ENCODE data around the gene MACROD2.

Gene MACROD2

DNA sequence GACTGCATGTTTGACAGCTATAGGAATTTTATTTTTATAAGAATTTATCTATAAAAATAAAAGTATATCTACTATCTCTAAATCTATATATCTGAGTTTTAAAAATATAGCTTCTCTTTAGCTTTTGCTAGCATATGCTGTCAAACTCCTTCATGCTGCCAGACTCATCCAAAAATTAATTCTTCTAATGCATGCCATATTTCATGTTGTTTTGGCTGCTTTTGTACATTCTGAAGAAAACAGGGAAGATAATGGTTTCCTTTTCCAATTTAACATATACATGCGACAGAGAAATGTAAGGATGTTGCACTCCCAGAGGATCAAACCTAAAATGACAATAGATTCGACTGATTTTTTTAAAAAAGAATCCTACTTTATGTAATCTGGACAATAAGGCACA lies 919.3 kb downstream of the MACROD2 start:
- DNase-seq (ENCODE audit: extremely low read depth, low read depth), result no peak
- TF ChIP-seq, protein P1, sequence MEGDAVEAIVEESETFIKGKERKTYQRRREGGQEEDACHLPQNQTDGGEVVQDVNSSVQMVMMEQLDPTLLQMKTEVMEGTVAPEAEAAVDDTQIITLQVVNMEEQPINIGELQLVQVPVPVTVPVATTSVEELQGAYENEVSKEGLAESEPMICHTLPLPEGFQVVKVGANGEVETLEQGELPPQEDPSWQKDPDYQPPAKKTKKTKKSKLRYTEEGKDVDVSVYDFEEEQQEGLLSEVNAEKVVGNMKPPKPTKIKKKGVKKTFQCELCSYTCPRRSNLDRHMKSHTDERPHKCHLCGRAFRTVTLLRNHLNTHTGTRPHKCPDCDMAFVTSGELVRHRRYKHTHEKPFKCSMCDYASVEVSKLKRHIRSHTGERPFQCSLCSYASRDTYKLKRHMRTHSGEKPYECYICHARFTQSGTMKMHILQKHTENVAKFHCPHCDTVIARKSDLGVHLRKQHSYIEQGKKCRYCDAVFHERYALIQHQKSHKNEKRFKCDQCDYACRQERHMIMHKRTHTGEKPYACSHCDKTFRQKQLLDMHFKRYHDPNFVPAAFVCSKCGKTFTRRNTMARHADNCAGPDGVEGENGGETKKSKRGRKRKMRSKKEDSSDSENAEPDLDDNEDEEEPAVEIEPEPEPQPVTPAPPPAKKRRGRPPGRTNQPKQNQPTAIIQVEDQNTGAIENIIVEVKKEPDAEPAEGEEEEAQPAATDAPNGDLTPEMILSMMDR (IDR thresholded peaks at IDR 0.05; ENCODE audit: low read depth, low read length, missing control alignments), result no peak
- H3K4me3 ChIP-seq (replicated peaks; ENCODE audit: low read depth, low read length), result no peak overlapping the region

DNA sequence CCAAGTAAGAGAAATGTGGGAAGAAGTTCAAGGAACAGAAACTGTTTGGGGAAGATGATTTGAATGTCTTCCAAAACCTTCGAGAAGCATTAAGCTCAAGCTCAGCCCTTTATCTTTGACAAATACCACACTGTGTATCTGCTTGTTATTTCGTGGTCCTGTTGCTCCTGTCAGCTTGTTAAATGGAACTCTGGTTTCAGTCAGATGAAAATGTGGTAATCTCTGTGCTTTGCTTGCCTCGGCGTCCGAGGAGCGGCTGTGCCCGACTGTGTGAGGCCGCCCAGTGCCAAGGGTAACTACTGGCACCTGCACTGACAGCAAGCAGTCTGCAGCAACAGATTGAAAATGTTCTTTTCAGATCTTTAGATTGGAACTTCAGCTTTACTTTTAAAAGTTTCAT lies 920.0 kb downstream of the MACROD2 start:
- TF ChIP-seq, protein P1 (IDR thresholded peaks at IDR 0.05; ENCODE audit: low read depth, low read length, missing control alignments), result no peak
- H3K4me3 ChIP-seq (replicated peaks; ENCODE audit: low read depth, low read length), result no peak overlapping the region
- DNase-seq (ENCODE audit: extremely low read depth, low read depth), result no peak

DNA sequence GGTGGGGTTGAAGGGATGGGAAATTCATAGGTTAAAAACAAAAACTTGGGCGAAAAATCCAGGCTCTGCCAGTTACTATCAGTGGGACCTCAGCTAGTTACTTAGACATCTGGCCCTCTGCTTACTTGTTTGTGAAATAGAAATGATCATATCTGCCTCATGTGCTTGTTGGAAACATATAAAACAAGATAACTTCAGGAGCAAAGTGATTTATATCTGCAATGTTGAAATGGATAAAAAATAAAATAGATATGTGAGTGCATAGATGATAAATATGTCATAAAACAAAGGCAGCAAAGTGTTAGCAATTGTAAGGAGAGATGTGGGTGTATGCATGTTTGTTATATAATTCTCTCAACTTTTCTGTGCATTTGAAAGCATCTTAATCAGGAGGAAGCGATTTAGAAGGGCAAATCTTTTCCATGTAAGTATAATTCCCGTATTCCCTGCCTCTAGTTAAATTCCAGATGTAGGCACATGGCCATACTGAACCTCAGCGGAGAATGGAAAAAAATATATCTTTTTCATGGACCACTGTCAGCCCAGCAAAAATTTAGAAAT lies 921.1 kb downstream of the MACROD2 start:
- no peak for DNase-seq (ENCODE audit: extremely low read depth, low read depth)
- no peak overlapping the region for H3K4me3 ChIP-seq (replicated peaks; ENCODE audit: low read depth, low read length)
- TF ChIP-seq, protein P1 (IDR thresholded peaks at IDR 0.05; ENCODE audit: low read depth, low read length, missing control alignments), result no peak

DNA sequence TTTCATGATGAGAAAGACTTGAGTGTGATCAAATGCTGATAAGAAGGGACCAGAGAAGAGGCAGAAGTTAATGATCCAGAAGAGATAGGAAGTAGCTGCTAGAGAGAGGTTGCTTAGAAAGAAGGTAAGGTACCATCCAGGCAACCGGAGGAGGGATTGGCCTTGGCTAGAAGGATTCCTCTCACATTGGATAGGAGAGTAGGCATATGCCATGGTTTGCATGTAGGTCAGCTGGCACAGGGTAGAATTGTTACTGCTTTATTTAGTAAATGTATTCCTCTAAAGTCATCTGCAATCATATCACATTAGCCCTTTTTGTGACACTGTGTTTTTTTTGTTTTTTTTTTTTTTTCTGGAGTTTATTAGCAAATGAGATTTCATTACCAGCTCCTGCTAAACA lies 923.0 kb downstream of the MACROD2 start:
- no peak overlapping the region for H3K4me3 ChIP-seq (replicated peaks; ENCODE audit: low read depth, low read length)
- TF ChIP-seq, protein P1 (IDR thresholded peaks at IDR 0.05; ENCODE audit: low read depth, low read length, missing control alignments), result no peak
- DNase-seq (ENCODE audit: extremely low read depth, low read depth), result no peak

DNA sequence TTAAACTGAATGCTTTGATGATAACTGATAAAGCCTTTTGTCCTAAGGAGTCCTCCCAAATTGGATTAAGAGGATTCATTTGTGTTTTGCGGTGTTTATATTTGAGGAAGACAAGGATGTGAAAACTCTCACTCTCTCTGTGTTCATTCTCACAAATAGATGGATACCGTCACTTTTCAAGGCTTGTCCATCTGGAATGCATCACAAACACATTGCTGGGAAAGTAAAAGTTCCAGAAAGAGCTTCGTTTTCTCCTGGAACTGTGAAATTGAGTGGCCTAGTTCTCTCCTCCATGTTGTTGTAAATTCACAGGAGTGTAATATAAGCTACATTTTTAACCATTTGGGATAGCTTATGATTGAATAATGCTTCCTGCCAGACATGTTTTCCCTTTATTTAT lies 923.7 kb downstream of the MACROD2 start:
- no peak overlapping the region for H3K4me3 ChIP-seq (replicated peaks; ENCODE audit: low read depth, low read length)
- DNase-seq (ENCODE audit: extremely low read depth, low read depth), result peak; percentile 4
- TF ChIP-seq, protein P1 (IDR thresholded peaks at IDR 0.05; ENCODE audit: low read depth, low read length, missing control alignments), result no peak

DNA sequence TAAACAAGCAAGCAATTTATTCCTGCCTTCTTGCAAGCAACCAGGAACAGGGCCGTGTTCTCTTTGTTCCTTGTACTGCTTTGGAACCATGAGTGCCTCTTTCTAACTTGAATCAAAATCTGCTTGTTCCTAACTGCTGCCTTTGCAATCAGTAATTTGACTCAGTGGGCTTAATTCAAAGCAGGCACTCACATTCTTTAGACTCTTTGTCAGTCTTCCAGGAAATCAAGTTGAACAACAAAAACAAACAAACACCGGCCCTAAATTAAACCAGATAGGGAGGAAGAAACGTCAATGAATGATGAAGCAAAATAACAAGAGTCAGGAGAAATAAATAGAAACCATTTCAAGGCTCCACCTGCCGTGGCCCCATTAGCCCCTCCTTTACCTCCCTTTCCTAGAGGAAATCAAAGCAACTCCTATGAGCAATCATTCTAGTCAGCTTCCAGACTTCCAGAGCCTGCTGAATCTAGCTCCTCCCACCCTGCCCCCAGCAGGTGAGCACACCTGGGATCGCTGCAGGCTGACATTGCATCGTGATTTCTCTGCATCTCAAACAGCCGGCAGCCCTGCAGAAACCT lies 924.3 kb downstream of the MACROD2 start:
- TF ChIP-seq, protein P1 (IDR thresholded peaks at IDR 0.05; ENCODE audit: low read depth, low read length, missing control alignments), result no peak
- peak; percentile 51 for DNase-seq (ENCODE audit: extremely low read depth, low read depth)
- H3K4me3 ChIP-seq (replicated peaks; ENCODE audit: low read depth, low read length), result no peak overlapping the region

DNA sequence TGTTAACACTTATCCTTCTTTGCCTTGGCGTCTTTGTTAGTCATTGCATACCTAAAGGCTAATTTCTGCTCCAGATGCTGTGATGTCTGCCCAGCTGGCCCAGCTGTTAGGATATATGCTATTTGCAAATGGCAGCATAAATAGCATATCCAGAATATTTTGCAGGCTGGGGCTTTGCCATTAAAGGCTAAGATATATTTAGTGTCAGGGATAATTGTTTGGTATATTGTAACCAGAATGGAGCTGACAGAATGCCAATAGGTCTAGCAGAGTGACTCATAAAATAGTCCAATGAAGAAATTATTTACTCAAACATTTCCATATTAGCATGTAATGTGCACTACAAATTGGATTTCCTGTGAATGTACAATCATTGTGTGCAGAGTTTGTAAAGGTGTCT lies 926.2 kb downstream of the MACROD2 start:
- TF ChIP-seq, protein P1 (IDR thresholded peaks at IDR 0.05; ENCODE audit: low read depth, low read length, missing control alignments), result no peak
- H3K4me3 ChIP-seq (replicated peaks; ENCODE audit: low read depth, low read length), result no peak overlapping the region
- peak; percentile 22 for DNase-seq (ENCODE audit: extremely low read depth, low read depth)

Measured in HFF-Myc (cell line).